KMS-11 (cell line): ENCODE results near the gene FLNC.

Source experiments
- H2AFZ ChIP-seq: fragments of 200-600 bp; sonication (generic); 2 replicates; pipeline ENCODE4 v1.6.1; 2016; ENCODE audit warnings: antibody characterized with exemption, mixed run types, low read depth
- H3K27ac ChIP-seq: fragments of 200-600 bp; sonication (generic); 2 replicates; pipeline ENCODE4 v1.6.1; 2016; ENCODE audit warnings: mild to moderate bottlenecking, mixed run types
- H3K27me3 ChIP-seq: fragments of 200-600 bp; sonication (generic); 2 replicates; pipeline ENCODE4 v1.6.1; 2017; ENCODE audit warnings: mild to moderate bottlenecking, low read depth, mixed run types, moderate library complexity; ENCODE audit not compliant: insufficient read depth
- H3K36me3 ChIP-seq: fragments of 200-600 bp; sonication (generic); 2 replicates; pipeline ENCODE4 v1.6.1; 2017; ENCODE audit warnings: mild to moderate bottlenecking, mixed run types; ENCODE audit not compliant: insufficient read depth
- H3K4me1 ChIP-seq: fragments of 200-600 bp; sonication (generic); 2 replicates; pipeline ENCODE4 v1.6.1; 2016; ENCODE audit warnings: mild to moderate bottlenecking, low read depth, mixed run types; ENCODE audit not compliant: poor library complexity, severe bottlenecking
- H3K4me2 ChIP-seq: fragments of 200-600 bp; sonication (generic); 2 replicates; pipeline ENCODE4 v1.7.0; 2016; ENCODE audit warnings: mild to moderate bottlenecking, mixed run types
- H3K4me3 ChIP-seq: fragments of 200-600 bp; sonication (generic); IDR thresholded peaks from 2 replicates; pipeline ENCODE4 v1.6.1; 2017; ENCODE audit warnings: low read depth, low read length, mixed read lengths; ENCODE audit not compliant: insufficient read depth
- H3K79me2 ChIP-seq: fragments of 200-600 bp; sonication (generic); 2 replicates; pipeline ENCODE4 v1.6.1; 2016; ENCODE audit warnings: low read depth, mixed run types; ENCODE audit not compliant: insufficient read depth
- H3K9ac ChIP-seq: fragments of 200-600 bp; sonication (generic); 2 replicates; pipeline ENCODE4 v1.6.1; 2016; ENCODE audit warnings: mild to moderate bottlenecking, mixed run types
- H4K20me1 ChIP-seq: fragments of 200-600 bp; sonication (generic); 2 replicates; pipeline ENCODE4 v1.6.1; 2016; ENCODE audit warnings: mild to moderate bottlenecking, mixed run types; ENCODE audit not compliant: insufficient read depth
- TF ChIP-seq, protein P1 (sequence below): fragments of 200-600 bp; sonication (generic); conservative IDR thresholded peaks from 2 replicates; pipeline ENCODE4 v1.6.1; 2017; ENCODE audit warnings: low read depth, mild to moderate bottlenecking, antibody characterized with exemption, low read length, moderate library complexity, mixed read lengths

Gene FLNC

DNA sequence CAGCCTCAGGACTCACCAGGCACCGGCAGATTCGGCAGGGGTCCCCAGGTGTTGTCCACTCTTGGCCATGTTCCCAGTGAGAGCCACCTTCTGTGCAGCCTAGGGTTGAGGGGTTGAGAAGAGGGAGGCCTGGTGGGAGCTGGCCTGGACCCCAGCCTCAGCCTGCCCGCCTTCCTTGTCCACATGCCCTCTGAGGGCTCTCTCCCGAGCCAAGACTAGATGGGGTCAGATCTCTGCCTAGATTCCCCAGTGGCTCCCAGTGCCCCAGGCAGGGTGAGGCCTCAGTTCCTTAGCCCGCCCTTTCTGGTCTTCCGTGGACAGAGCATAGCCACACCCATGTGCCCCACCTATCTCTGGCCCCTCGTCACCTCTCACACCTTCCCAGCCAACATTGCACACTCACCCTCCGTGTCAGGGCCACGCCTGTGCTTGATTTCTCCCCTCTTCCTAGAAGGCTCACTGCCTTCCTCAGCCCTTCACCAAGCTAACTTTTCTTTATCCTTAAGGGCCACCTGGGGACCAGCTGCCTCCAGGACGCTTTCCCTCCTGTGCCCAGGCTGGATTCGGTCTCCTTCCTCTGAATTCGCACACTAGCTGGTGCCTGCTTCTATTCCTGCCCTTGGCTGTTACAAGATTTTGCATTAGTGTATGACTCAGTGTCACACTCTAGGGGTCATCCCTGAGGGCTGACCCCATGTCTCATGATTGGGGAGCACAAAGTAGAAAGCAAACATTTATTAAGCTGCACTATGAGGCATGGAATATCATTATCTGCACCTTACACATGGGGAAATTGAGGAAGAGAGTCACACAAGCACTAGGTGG is 72.8 kb downstream of the FLNC start:
- Histone ChIP-seq H3K27ac (no peak overlapping the region), H2AFZ (no peak overlapping the region), H3K27me3 (no peaks in the 10 kb centered on the region; the same call in 1 of the 2 replicates), H3K4me1 (peaks cover 8% of the 10 kb centered on the region), H3K9ac (no peak overlapping the region), H3K4me2 (no peak overlapping the region), H4K20me1 (no peaks in the 10 kb centered on the region), H3K36me3 (no peaks in the 10 kb centered on the region), H3K4me3 (no peak overlapping the region), H3K79me2 (no peaks in the 10 kb centered on the region)
- TF ChIP-seq, protein P1, sequence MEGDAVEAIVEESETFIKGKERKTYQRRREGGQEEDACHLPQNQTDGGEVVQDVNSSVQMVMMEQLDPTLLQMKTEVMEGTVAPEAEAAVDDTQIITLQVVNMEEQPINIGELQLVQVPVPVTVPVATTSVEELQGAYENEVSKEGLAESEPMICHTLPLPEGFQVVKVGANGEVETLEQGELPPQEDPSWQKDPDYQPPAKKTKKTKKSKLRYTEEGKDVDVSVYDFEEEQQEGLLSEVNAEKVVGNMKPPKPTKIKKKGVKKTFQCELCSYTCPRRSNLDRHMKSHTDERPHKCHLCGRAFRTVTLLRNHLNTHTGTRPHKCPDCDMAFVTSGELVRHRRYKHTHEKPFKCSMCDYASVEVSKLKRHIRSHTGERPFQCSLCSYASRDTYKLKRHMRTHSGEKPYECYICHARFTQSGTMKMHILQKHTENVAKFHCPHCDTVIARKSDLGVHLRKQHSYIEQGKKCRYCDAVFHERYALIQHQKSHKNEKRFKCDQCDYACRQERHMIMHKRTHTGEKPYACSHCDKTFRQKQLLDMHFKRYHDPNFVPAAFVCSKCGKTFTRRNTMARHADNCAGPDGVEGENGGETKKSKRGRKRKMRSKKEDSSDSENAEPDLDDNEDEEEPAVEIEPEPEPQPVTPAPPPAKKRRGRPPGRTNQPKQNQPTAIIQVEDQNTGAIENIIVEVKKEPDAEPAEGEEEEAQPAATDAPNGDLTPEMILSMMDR: no peak

DNA sequence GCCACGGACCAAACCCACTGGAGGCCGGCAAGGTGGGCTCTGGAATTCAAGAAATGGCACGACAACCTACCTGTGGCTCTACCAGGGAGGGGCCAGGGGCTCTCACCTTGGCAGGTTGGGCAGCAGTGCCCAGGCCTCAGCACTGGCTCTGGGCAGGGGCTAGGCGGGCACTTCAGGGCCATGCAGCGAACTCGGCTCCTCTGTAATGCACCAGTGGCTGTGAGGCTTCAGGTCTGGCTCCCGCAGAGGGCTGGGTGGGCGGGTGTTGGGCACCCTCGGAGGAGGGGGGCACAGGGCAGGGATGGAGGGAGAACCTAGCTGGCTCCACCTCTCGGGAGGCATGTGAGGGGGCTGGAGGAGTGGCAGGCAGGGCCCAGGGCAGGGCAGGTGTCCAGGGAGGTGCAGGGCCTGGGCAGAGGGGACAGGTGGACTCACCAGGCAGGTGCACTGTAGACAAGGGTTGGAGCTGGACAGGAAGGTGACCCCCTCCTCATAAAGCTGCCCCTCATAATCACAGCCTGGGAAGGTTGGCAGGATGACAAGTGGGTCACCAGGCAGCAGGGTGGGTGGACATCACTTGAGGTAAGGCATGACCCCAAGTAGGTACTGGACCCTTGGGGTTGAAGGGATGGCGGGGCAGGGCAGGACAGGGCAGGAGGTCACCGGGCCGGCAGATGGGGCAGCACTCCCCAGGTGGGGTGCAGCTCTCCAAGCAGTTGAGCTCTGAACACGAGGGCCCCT is 73.6 kb downstream of the FLNC start:
- H3K4me1 ChIP-seq: peaks cover 8% of the 10 kb centered on the region
- peak overlapping the region; percentile 81; the same call in 1 of the 2 replicates for H2AFZ ChIP-seq
- H4K20me1 ChIP-seq: no peaks in the 10 kb centered on the region
- no peak overlapping the region for H3K27ac ChIP-seq
- H3K79me2 ChIP-seq: no peaks in the 10 kb centered on the region
- H3K27me3 ChIP-seq: peaks cover 3% of the 10 kb centered on the region; the same call in 1 of the 2 replicates
- no peaks in the 10 kb centered on the region for H3K36me3 ChIP-seq
- TF ChIP-seq, protein P1: no peak
- H3K4me3 ChIP-seq: no peak overlapping the region
- H3K9ac ChIP-seq: no peak overlapping the region
- no peak overlapping the region for H3K4me2 ChIP-seq

DNA sequence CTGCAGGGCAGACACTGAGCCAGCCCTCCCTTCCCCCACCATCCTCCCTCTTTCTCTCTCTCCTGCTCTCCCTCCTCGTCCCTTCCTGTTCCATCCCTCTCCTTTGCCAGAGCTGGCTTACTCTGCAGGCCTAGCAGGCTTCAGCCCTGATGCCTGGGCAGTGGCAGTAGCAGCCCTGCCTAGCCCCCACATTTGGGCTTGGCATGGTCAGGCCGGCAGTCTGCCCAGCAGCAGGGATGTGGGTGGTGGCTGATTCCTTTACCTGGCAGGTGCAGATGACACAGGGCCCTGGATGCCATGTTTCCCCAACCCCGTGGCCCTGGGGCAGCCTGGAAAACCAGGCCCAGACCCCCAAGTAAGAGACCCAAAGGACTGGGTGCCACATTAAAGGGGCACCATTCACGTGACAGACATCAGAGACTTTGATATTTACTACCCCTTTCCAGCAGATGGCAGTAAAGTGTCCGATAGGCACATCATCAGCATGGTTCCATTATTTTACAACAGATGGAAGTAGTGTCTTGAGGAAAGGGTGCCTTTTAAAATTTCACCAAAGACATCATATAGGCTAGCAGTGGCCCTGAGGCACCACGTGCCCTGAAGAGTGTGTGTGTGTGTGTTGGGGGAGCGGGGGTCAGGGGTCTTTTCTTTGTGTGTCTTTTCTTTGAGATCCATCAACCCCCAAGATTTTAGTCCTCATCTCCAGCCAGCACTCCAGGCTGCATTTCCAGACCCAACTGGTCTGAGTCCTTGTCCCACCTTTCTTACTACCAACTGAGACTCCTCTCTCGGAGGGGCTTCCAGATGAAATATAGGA is 74.4 kb downstream of the FLNC start:
- Histone ChIP-seq H3K27ac (no peak overlapping the region), H4K20me1 (no peaks in the 10 kb centered on the region), H3K4me1 (peaks cover 8% of the 10 kb centered on the region), H3K36me3 (no peaks in the 10 kb centered on the region), H3K4me2 (no peak overlapping the region), H3K4me3 (no peak overlapping the region), H3K27me3 (peaks cover 8% of the 10 kb centered on the region; the same call in 1 of the 2 replicates), H3K79me2 (no peaks in the 10 kb centered on the region), H2AFZ (peak overlapping the region; percentile 81), H3K9ac (no peak overlapping the region)
- TF ChIP-seq, protein P1: peak; percentile 96

DNA sequence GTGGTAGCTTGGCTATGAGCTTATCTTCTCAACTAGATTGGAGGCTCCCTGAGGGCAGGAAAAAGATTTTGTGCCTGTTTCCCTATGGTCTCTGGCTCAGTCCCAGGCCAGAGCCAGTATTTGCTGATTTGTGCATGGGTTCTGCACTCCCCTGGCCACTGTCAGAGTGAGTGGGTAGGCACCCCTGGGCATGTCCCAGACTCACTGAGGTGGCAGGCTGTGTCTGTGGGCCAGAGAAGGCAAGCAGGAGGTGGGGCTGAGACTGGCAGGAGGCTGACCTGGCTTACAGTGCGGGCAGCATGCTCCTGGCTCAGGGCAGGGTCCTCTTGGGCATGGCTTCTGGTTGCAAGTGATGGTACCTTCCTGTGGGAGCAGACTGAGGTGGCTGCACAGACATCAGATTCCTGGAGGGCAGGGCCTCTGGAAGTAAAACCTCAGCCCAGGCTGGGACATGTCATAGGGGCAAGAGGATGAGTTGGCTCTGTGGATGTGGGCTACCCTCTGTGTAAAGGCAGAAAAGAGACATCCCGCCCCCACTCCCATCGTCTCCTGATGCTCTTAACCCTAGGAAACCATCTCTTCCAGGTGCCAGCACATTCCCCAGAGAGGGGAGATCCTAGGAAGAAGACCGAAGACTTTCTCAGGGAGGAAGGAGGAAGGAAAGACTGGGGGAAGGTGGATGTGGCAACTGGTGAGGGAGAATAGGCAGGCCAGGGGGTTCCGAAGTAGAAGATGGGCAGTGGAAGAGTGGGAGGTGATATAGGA is 76.0 kb downstream of the FLNC start:
- peaks cover 14% of the 10 kb centered on the region; the same call in 1 of the 2 replicates for H3K27me3 ChIP-seq
- H2AFZ ChIP-seq: no peak overlapping the region
- H3K4me3 ChIP-seq: no peak overlapping the region
- H3K27ac ChIP-seq: no peak overlapping the region
- peaks cover 8% of the 10 kb centered on the region for H3K4me1 ChIP-seq
- no peaks in the 10 kb centered on the region for H3K36me3 ChIP-seq
- H3K9ac ChIP-seq: no peak overlapping the region
- no peak overlapping the region for H3K4me2 ChIP-seq
- H4K20me1 ChIP-seq: no peaks in the 10 kb centered on the region
- no peaks in the 10 kb centered on the region for H3K79me2 ChIP-seq
- TF ChIP-seq, protein P1: no peak
